Raji (cell line): ENCODE data around the gene RNF180.

Source experiments
- POLR2A ChIP-seq: IDR thresholded peaks from 2 replicates; pipeline ENCODE4 v1.6.1; 2011; ENCODE audit warnings: low read depth, low read length, control low read depth; ENCODE audit not compliant: insufficient read depth

The RNF180 gene

DNA sequence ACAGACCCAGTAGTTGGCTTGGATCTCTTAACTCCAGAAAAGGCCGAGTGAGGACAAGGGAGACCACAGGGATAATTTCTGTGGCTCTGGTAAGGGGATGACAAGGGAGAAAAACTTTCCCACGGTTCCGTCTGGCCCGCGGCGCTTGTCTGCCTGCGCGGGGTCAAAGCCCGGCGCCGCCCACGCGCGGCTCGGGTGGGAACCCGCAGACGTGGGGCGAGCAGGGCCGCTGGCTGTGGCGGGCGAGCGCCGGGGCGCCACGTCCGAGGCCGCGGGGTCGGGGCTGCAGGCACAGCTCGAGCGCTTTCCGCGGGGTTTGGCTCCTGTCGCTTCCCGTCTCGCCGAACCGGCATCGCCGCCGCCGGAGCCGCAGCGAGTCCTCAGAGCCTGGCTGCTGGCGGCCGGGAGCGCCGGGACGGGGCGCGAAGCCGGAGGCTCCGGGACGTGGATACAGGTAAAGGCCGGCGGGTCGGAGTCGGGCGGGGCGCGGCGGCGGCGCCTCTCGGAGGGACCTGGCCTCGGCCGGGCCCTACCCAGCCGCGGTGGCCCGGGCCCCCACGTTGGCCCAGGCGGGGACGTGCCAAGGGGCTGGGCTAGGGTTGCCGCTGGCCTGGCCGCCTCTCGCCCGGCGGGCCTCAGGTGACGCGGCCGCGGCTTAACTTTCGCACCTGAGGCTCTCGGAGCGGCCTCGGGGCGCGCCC is at the start of gene RNF180:
Gene RNF180 (plus strand): TSS at position 344 of the 701 bp plus-strand sequence. CDS start 34,965 bp downstream, outside the sequence.
- no peak for TF ChIP-seq POLR2A

- TF ChIP-seq POLR2A, result no peak
These were observed 40.1 kb upstream of the RNF180 start for GRCh38 chr5:64125521-64125920.

DNA sequence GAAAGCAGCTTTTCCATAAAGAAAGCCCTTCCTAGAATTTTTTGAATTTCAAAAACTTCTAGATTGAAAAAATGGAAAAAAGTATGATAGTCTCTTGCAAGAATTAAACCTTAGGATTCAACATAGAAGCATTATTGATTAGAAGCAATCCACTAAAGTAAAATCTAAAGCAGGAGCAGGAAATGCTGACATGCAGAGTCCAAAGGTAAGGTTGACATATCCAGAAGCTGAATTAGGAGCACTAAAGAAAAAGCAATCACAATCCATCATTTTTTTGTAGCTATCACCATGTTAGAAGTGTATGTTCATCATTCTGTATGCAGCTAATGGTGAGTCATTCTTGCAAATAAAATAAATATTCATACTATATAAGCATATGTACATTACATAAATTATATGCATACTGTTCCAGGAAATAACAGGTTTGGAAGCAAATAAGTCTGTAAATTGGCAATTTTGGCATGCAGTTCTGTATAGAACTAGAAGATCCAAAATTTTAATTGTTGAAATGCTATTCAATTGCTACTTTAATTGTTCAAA is 39.4 kb upstream of the RNF180 start:
- TF ChIP-seq POLR2A, result no peak

- no peak for TF ChIP-seq POLR2A
These were observed 25.6 kb upstream of the RNF180 start for GRCh38 chr5:64140018-64140417.

DNA sequence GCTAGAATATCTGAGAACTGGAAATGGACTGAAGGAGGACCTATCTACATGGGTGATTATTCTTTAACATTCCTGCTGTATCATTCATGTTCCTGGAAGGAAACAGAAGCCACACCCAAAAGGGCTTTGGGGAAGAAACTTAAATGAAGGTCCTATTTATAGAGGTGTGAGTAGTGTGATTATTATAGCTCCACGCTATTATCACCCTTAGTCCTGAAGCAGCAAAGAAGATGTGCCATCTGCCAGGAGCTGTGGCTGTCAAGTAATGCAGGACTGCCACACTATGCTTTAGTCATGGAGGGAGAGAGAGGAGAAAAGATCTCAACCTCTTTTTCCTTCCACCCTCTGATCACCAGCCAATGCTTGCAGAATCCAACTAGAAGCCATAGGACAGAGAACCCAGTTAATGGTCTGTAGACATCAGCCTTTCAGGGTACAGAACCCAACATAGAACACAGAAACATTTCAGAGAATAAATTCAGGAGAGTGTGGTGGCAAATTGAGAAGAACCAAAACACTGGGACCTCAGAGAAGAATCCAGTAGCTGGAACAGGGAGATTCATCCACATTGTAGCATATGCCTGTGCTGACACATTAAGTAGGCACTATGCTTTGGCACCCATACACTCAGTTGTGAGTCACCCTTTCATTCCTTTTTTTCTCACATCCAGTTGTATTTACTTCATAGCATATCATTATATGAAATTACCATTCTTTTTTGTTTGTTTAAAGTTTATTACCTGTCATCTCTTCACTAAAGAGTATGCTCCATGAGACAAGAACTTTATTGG is 21.0 kb upstream of the RNF180 start:
- no peak for TF ChIP-seq POLR2A

GRCh38 chr5:64145216-64145895 is 20.3 kb upstream of the RNF180 start:
- no peak for TF ChIP-seq POLR2A

- TF ChIP-seq POLR2A, result no peak
These were observed 18.3 kb upstream of the RNF180 start for GRCh38 chr5:64147379-64147778.

GRCh38 chr5:64147849-64148441 is 17.7 kb upstream of the RNF180 start:
- no peak for TF ChIP-seq POLR2A

DNA sequence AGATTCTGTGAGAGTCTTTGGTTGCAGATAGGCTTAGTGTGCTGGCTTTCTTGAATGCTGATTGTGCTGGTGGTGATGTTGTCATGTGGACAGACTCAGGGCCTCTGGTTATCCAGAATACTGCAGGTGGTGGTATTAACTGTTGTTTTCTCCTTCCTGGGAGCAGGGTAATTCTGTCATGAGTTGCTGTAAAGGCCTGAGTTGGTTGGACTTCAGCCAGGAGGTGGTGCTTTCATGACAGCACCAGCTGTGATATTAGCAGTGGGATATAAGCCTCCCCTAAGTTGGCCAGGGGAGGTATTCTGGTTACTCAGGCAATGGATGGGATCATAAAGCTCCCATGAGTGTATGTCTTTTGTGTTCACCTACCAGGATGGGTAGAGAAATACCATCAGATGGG is 16.4 kb upstream of the RNF180 start:
- TF ChIP-seq POLR2A, result no peak

GRCh38 chr5:64149857-64150521 is 15.7 kb upstream of the RNF180 start:
- no peak for TF ChIP-seq POLR2A

- no peak for TF ChIP-seq POLR2A
These were observed 9.4 kb upstream of the RNF180 start for GRCh38 chr5:64156261-64156660.

DNA sequence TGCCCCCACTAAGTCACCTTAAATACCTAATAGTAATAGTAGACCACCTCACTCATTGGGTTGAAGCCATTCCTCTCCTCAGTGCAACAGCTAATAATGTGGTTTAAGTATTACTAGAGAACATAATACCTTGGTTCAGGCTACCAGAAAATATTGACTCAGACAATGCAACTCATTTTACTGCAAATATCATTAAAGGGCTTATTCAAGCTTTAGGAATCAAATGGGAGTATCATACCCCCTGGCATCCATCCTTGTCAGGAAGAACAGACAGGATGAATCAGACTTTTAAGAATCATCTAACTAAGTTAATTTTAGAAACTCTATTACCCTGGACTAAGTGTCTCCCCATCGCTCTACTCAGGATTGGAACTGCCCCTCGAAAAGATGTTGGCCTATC is 6.8 kb upstream of the RNF180 start:
- no peak for TF ChIP-seq POLR2A

DNA sequence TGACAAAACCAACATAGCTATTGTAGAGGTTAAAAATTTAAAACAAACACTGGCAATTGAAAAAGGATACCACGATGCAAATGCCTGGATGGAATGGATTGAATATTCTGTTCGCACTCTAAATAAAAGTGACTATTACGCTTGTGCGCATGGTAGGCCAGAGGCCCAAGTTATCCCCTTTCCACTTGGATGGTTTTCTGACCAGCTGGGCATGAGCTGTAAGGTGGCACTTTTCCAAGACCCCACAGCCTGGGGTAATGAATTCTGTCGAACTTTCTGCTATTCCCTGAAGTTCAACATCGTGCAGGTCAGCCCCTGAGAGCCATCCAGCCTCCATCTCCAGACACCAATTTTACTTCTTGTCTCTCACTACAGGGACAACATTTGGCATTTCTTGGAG is 5.4 kb upstream of the RNF180 start:
- TF ChIP-seq POLR2A, result no peak

DNA sequence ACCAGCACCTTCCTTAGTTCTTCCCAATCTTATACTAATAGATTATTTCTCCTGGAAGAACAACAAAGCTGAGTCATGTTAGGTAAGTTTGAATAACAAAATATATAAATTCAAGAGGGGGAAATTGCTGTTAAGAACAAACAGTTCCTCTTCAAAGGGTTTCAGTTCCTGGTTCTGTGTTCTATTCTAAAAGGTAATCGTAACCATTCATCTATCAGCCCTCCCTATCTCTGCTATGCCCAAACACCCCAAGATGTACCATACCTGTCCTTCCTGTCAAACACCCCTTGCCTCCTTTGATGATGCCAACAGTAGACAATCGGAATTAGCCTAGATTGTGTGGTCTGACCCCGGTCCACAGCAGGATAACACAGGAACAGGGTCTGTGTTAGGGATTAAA is 4.2 kb upstream of the RNF180 start:
- no peak for TF ChIP-seq POLR2A

GRCh38 chr5:64163135-64163534 is 2.5 kb upstream of the RNF180 start:
- no peak for TF ChIP-seq POLR2A
